ENCODE data around the gene CPTP.

CPTP gene

GRCh38 chr1:1292442-1292779 lies 32.2 kb upstream of the CPTP start:
- DNase-seq (ENCODE audit: low read depth) = no peak

DNA sequence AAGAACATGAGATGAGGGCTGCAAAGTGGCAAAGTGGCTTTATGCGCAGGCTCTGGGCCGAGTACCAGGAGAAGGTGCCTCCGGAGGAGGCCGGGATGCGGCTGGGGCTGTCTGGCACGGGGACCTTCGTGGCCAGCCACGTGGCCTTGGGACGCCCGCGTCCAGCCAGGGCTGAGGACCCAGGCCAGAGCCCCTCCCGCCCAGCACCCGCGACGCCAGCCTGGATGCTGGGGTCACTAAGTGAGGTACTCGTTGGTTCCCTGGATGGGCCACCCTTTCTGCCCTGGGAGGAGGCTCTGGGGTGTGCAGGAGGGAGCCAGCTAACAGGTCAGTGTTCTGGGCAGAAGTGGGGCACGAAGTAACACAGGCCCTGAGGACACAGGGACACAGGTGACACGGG lies 31.8 kb upstream of the CPTP start:
- no peak for DNase-seq (ENCODE audit: low read depth)
- no peak overlapping the region for H3K4me3 ChIP-seq (ENCODE audit: low read depth, low read length)
- TF ChIP-seq, protein P1, sequence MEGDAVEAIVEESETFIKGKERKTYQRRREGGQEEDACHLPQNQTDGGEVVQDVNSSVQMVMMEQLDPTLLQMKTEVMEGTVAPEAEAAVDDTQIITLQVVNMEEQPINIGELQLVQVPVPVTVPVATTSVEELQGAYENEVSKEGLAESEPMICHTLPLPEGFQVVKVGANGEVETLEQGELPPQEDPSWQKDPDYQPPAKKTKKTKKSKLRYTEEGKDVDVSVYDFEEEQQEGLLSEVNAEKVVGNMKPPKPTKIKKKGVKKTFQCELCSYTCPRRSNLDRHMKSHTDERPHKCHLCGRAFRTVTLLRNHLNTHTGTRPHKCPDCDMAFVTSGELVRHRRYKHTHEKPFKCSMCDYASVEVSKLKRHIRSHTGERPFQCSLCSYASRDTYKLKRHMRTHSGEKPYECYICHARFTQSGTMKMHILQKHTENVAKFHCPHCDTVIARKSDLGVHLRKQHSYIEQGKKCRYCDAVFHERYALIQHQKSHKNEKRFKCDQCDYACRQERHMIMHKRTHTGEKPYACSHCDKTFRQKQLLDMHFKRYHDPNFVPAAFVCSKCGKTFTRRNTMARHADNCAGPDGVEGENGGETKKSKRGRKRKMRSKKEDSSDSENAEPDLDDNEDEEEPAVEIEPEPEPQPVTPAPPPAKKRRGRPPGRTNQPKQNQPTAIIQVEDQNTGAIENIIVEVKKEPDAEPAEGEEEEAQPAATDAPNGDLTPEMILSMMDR (IDR thresholded peaks at IDR 0.05; ENCODE audit: low read depth, low read length, missing control alignments) = no peak

More at GRCh38 chr1:1292442-1292779, 32.2 kb upstream of the CPTP start:
- TF ChIP-seq, protein P1 (IDR thresholded peaks at IDR 0.05; ENCODE audit: low read depth, low read length, missing control alignments) = no peak
- no peak overlapping the region for H3K4me3 ChIP-seq (ENCODE audit: low read depth, low read length)

DNA sequence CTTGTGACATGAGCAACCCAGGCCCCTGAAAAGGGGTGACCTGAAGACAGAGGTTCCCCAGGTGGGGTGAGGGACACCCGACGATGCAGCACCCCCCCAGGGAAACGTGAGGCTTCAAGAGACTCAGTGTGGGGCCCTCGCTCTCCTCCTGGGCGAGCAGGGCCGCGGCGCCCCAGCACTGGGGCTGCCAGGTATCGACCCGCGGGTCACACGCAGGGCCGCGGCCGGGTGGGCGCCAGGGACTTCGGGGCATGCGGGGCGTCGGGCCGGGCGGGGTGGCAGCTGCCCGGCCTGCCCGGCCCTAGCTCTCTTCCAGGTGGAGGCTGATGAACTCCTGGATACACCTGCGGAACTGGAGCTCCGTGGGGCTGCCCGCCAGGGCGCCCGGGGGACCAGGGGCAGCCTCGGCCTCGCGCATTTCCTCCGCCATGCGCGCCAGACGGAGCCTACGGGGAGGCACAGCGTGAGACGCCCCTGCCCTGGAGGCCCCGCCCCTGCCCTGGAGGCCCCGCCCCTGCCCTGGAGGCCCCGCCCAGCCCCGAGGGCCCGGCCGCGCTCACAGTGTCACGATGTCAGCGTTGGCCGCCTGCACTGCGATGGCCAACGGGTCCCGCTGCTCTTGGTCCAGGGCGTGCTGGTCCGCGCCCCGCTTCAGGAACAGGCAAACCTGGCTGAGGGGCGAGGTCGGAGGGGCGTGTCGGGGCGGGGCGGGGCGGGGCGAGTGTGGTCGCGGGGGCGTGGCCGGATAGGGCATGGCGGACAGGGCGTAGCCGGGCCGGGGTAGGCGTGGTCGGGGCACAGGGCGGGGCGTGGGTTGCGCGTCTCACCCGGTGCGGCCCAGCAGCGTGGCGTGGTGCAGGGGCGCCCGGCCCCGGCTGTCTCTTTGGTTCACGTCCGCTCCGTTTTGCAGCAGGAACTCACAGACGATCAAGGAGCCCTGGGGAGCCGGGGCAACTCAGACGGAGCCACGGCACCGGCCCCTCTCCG lies 31.0 kb upstream of the CPTP start:
- H3K4me3 ChIP-seq (ENCODE audit: low read depth, low read length) = no peak overlapping the region
- TF ChIP-seq, protein P1 (IDR thresholded peaks at IDR 0.05; ENCODE audit: low read depth, low read length, missing control alignments) = no peak
- no peak for DNase-seq (ENCODE audit: low read depth)

DNA sequence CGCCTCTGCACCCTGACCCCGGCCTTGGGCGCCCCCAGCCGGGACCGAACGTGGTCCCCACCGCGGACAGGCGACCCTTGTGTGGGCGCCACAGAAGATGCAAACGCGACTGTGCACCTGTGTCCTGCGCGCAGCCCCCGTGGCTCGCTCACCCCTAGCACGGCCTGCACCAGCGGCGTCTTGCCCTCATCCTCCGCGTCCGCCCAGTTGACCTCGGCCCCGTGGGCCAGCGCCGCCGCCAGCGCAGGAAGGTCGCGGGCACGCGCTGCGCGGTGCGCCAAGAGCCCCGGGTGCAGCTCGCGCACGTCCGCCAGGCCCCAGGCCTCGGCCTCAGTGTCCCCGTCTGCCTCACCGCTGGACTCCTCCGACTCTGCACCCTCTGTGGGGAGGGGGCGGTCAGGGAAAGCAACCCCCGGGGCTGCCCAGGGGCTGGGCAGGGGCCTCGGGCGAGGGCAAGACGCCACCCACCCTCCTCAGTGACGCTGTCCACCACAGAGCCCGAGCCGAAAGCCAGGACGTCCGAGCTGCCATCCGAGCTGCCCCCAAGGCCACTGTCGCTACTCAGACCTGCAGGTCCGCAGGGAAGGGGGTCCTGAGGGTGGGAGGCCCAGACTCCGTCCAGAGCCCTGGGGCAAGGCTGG lies 30.2 kb upstream of the CPTP start:
- no peak for DNase-seq (ENCODE audit: low read depth)
- H3K4me3 ChIP-seq (ENCODE audit: low read depth, low read length) = no peak overlapping the region
- TF ChIP-seq, protein P1 (IDR thresholded peaks at IDR 0.05; ENCODE audit: low read depth, low read length, missing control alignments) = no peak

- TF ChIP-seq, protein P1 (IDR thresholded peaks at IDR 0.05; ENCODE audit: low read depth, low read length, missing control alignments) = no peak
- H3K4me3 ChIP-seq (ENCODE audit: low read depth, low read length) = no peak overlapping the region
- DNase-seq (ENCODE audit: low read depth) = no peak
These were observed 29.3 kb upstream of the CPTP start for GRCh38 chr1:1295154-1295923.

- TF ChIP-seq, protein P1 (IDR thresholded peaks at IDR 0.05; ENCODE audit: low read depth, low read length, missing control alignments) = no peak
- no peak for DNase-seq (ENCODE audit: low read depth)
- H3K4me3 ChIP-seq (ENCODE audit: low read depth, low read length) = no peak overlapping the region
These were observed 28.2 kb upstream of the CPTP start for GRCh38 chr1:1296070-1297061.
